ENCODE data around the gene LCE6A.

DNA sequence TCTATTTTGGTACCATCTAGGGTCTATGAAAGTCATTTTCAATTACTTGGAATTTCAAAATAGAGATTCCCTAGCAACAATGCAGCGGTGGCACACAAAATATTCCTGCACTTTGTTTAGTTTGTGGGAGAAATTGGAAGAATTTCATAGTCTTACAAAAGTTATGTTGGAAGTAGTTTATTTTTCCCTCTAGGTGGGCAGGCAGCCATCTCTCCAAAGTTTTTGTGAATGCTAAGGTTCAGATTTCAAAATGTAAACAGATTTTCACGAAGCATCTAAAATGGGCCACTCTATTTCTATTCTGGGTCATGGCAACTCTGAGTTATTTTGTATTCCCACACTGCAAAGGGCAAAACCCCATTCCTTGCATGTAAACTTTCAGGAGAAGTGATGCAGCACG is 43.4 kb downstream of the LCE6A start:
- TF ChIP-seq, protein P1, sequence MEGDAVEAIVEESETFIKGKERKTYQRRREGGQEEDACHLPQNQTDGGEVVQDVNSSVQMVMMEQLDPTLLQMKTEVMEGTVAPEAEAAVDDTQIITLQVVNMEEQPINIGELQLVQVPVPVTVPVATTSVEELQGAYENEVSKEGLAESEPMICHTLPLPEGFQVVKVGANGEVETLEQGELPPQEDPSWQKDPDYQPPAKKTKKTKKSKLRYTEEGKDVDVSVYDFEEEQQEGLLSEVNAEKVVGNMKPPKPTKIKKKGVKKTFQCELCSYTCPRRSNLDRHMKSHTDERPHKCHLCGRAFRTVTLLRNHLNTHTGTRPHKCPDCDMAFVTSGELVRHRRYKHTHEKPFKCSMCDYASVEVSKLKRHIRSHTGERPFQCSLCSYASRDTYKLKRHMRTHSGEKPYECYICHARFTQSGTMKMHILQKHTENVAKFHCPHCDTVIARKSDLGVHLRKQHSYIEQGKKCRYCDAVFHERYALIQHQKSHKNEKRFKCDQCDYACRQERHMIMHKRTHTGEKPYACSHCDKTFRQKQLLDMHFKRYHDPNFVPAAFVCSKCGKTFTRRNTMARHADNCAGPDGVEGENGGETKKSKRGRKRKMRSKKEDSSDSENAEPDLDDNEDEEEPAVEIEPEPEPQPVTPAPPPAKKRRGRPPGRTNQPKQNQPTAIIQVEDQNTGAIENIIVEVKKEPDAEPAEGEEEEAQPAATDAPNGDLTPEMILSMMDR (IDR thresholded peaks at IDR 0.05): no peak
- no peak for TF ChIP-seq POLR2A (IDR thresholded peaks at IDR 0.05)
